ENCODE results near the gene BCCIP.
A peak's percentile ranks its signal among the peaks of the same experiment; 100 is the strongest.

The BCCIP gene

GRCh38 chr10:125822878-125823662 is at the start of gene BCCIP, which contains the start of gene UROS:
Gene BCCIP, plus strand, starts transcription at chr10:125823546. Its CDS starts 12 bp downstream, at chr10:125823558.
Gene UROS, minus strand, starts transcription at chr10:125823258. Its CDS starts 6,759 bp downstream, at chr10:125816499.
- TF ChIP-seq CSDC2 (CRISPR knock-in tag; IDR thresholded peaks at IDR 0.05) (0 out of 2 replicates have a peak, but pooled peaks have one; percentile 67), ZNF70 (CRISPR knock-in tag; IDR thresholded peaks at IDR 0.05) (no peak), SNAI2 (CRISPR knock-in tag; IDR thresholded peaks at IDR 0.05) (no peak), OSR1 (CRISPR knock-in tag; IDR thresholded peaks at IDR 0.05) (no peak), ZFP30 (CRISPR knock-in tag; IDR thresholded peaks at IDR 0.05) (no peak)
- ATAC-seq, result peak; percentile 87

GRCh38 chr10:125773687-125774543 is 49.4 kb upstream of the BCCIP start:
- no peak for ATAC-seq
- TF ChIP-seq BACH2 (CRISPR knock-in tag; IDR thresholded peaks at IDR 0.05; ENCODE audit: borderline replicate concordance) (no peak), ARNTL (CRISPR knock-in tag; IDR thresholded peaks at IDR 0.05; ENCODE audit: borderline replicate concordance, low read depth) (no peak), PPARA (CRISPR knock-in tag; IDR thresholded peaks at IDR 0.05; ENCODE audit: borderline replicate concordance) (no peak), RARB (CRISPR knock-in tag; IDR thresholded peaks at IDR 0.05) (no peak)

- TF ChIP-seq POU6F1 (CRISPR knock-in tag; IDR thresholded peaks at IDR 0.05; ENCODE audit: borderline replicate concordance, low read depth) (no peak), BACH2 (CRISPR knock-in tag; IDR thresholded peaks at IDR 0.05; ENCODE audit: borderline replicate concordance) (no peak), ZNF565 (CRISPR knock-in tag; conservative IDR thresholded peaks at IDR 0.05; ENCODE audit: low read depth) (no peak), TOX (CRISPR knock-in tag; IDR thresholded peaks at IDR 0.05; ENCODE audit: borderline replicate concordance) (no peak), PATZ1 (CRISPR knock-in tag; IDR thresholded peaks at IDR 0.05; ENCODE audit: borderline replicate concordance) (no peak), TSHZ2 (CRISPR knock-in tag; IDR thresholded peaks at IDR 0.05) (no peak), CSDC2 (CRISPR knock-in tag; IDR thresholded peaks at IDR 0.05) (no peak), OSR1 (CRISPR knock-in tag; IDR thresholded peaks at IDR 0.05) (no peak), ARNTL (CRISPR knock-in tag; IDR thresholded peaks at IDR 0.05; ENCODE audit: borderline replicate concordance, low read depth) (no peak), ZNF8 (CRISPR knock-in tag; IDR thresholded peaks at IDR 0.05) (no peak), ZNF70 (CRISPR knock-in tag; IDR thresholded peaks at IDR 0.05) (no peak)
- no peak for ATAC-seq
Measured at GRCh38 chr10:125774581-125775191, 48.7 kb upstream of the BCCIP start.

GRCh38 chr10:125775491-125776106 is 47.7 kb upstream of the BCCIP start, which contains the start of gene MMP21:
Gene MMP21, minus strand, starts transcription at chr10:125775821. Its CDS starts 0 bp downstream, at chr10:125775821.
- no peak for ATAC-seq
- TF ChIP-seq TCF4 (CRISPR knock-in tag; IDR thresholded peaks at IDR 0.05; ENCODE audit: borderline replicate concordance) (no peak), ZNF565 (CRISPR knock-in tag; conservative IDR thresholded peaks at IDR 0.05; ENCODE audit: low read depth) (no peak), ARNTL (CRISPR knock-in tag; IDR thresholded peaks at IDR 0.05; ENCODE audit: borderline replicate concordance, low read depth) (no peak), CREB5 (CRISPR knock-in tag; IDR thresholded peaks at IDR 0.05; ENCODE audit: low read depth) (no peak), CSDC2 (CRISPR knock-in tag; IDR thresholded peaks at IDR 0.05) (no peak), PATZ1 (CRISPR knock-in tag; IDR thresholded peaks at IDR 0.05; ENCODE audit: borderline replicate concordance) (no peak), POU6F1 (CRISPR knock-in tag; IDR thresholded peaks at IDR 0.05; ENCODE audit: borderline replicate concordance, low read depth) (no peak), ZFP30 (CRISPR knock-in tag; IDR thresholded peaks at IDR 0.05) (no peak), ZFP3 (CRISPR knock-in tag; IDR thresholded peaks at IDR 0.05) (no peak), SNAI2 (CRISPR knock-in tag; IDR thresholded peaks at IDR 0.05) (no peak), GLIS3 (CRISPR knock-in tag; IDR thresholded peaks at IDR 0.05) (no peak), ZNF8 (CRISPR knock-in tag; IDR thresholded peaks at IDR 0.05) (no peak)

Data from SK-N-SH treated with all-trans-retinoic acid at 6 μM for 48 hours (cell line).